ENCODE results near the gene AEBP1.

Gene AEBP1

DNA sequence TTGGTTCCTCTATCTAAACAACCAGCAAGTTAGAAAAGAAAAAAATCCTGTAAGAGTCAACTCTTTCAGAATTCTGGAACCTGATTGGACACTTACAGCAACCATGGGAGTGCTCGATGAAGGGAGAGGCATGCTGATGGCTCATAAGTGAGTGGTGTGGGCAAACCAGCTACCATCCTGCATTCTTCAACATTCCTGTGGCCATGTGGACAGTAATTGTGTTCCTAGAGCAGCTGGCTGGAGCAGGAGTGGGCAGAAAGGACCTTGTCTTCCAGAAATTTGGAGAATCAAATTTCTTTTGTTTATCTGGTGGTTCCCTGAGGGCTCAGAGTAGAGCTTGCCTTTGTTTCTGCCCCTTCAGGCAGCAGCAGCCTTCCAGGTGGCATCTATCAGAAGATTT is 59.4 kb downstream of the AEBP1 start:
- Mint-ChIP-seq H3K27me3 (no peaks in the 10 kb centered on the region), H3K36me3 (ENCODE audit: low read depth) (no peaks in the 10 kb centered on the region), H3K27ac (no peak overlapping the region), H3K4me1 (ENCODE audit: low read depth) (peaks cover 7% of the 10 kb centered on the region), H3K4me3 (no peak overlapping the region), H3K9me3 (no peaks in the 10 kb centered on the region)
